Epidermal melanocyte (primary cell): ENCODE data around the gene FBXL16.

Experiments used
- DNase-seq: peaks from one replicate; pipeline ENCODE4 v3.0.0; 2011; ENCODE audit warnings: low spot score; ENCODE audit not compliant: insufficient read length

The FBXL16 gene

GRCh38 chr16:734981-735881 is 29.6 kb upstream of the FBXL16 start:
- no peak for DNase-seq

GRCh38 chr16:734208-734980 is 28.8 kb upstream of the FBXL16 start:
- DNase-seq = no peak

- no peak for DNase-seq
Observed at GRCh38 chr16:733382-734207, 28.0 kb upstream of the FBXL16 start.

- DNase-seq = no peak
Observed at GRCh38 chr16:732936-733335, 27.3 kb upstream of the FBXL16 start.

GRCh38 chr16:732332-732731 is 26.7 kb upstream of the FBXL16 start:
- no peak for DNase-seq

- no peak for DNase-seq
Observed at GRCh38 chr16:730666-731509, 25.3 kb upstream of the FBXL16 start.

- no peak for DNase-seq
Observed at GRCh38 chr16:729768-730665, 24.4 kb upstream of the FBXL16 start.

GRCh38 chr16:728890-729744 is 23.5 kb upstream of the FBXL16 start:
- no peak for DNase-seq

- peak; percentile 85 for DNase-seq
Observed at GRCh38 chr16:728131-728889, 22.7 kb upstream of the FBXL16 start.

- DNase-seq = no peak
Observed at GRCh38 chr16:727291-727977, 21.8 kb upstream of the FBXL16 start.

- no peak for DNase-seq
Observed at GRCh38 chr16:726438-727290, 21.1 kb upstream of the FBXL16 start, which contains the start of the genes CCDC78 and HAGHL. Gene CCDC78, minus strand, starts transcription at chr16:726443. Its CDS starts 76 bp downstream, at chr16:726367. Gene HAGHL, plus strand, starts transcription at chr16:727106. Its CDS starts 404 bp downstream, at chr16:727510.

GRCh38 chr16:726188-726437 is 20.5 kb upstream of the FBXL16 start:
- no peak for DNase-seq

GRCh38 chr16:725463-726187 is 20.0 kb upstream of the FBXL16 start:
- no peak for DNase-seq

GRCh38 chr16:725041-725376 is 19.4 kb upstream of the FBXL16 start:
- no peak for DNase-seq

- no peak for DNase-seq
Observed at GRCh38 chr16:724188-725040, 18.8 kb upstream of the FBXL16 start.
